CD14-positive monocyte (primary cell): ENCODE measurements around the gene ADRA2C. TPM values are rescaled to one million over a fixed set of nuclear protein-coding genes. Genes with fewer than 3 reads are reported as not detected.

ENCODE experiments used
- DNase-seq, 3 donors: peaks; one replicate each; pipeline ENCODE4 v3.0.0-alpha.2; 2011 to 2022
- H2AFZ ChIP-seq: 2 replicates; pipeline ENCODE4 v1.6.0; 2012; ENCODE audit warnings: mild to moderate bottlenecking, low read depth, low read length, inconsistent platforms; ENCODE audit not compliant: insufficient read depth, poor library complexity, severe bottlenecking
- H3K27ac ChIP-seq, 2 donors: 1 replicate in 1 of 2; 2 replicates in 1 of 2; pipeline ENCODE4 v1.5.1; 2012 to 2013; ENCODE audit warnings: low read length in 2 of 2, control low read depth in 1 of 2, inconsistent platforms in 1 of 2, low read depth in 1 of 2, mild to moderate bottlenecking in 1 of 2
- H3K27me3 ChIP-seq, 2 donors: one replicate each; pipeline versions ENCODE4 v1.6.0 to v1.6.1; 2011 to 2013; ENCODE audit warnings: low read length in 2 of 2; ENCODE audit not compliant: control insufficient read depth in 2 of 2, insufficient read depth in 2 of 2
- H3K36me3 ChIP-seq, 2 donors: replicated peaks in 1 of 2; 1 replicate in 1 of 2; 2 replicates in 1 of 2; pipeline versions ENCODE4 v1.5.1 to v1.6.1; 2012 to 2013; ENCODE audit warnings: low read length in 2 of 2, control low read depth in 1 of 2, inconsistent platforms in 1 of 2, mild to moderate bottlenecking in 1 of 2; ENCODE audit not compliant: insufficient read depth in 2 of 2, control insufficient read depth in 1 of 2
- H3K4me1 ChIP-seq, 2 donors: 1 replicate in 1 of 2; 2 replicates in 1 of 2; pipeline versions ENCODE4 v1.5.1 to v1.6.1; 2012 to 2013; ENCODE audit warnings: low read length in 2 of 2, control low read depth in 1 of 2, inconsistent platforms in 1 of 2, mild to moderate bottlenecking in 1 of 2, moderate library complexity in 1 of 2; ENCODE audit not compliant: insufficient read depth in 2 of 2, control insufficient read depth in 1 of 2
- H3K4me2 ChIP-seq: replicated peaks from 2 replicates; pipeline ENCODE3; 2012; ENCODE audit warnings: low read length, moderate library complexity, mild to moderate bottlenecking; ENCODE audit not compliant: poor library complexity, severe bottlenecking; ENCODE audit errors: extremely low read depth
- H3K4me3 ChIP-seq, 3 experiments: fragments of 200-600 bp in 1 of 3; sonication (generic) in 1 of 3; replicated peaks in 1 of 3; 1 replicate in 2 of 3; 2 replicates in 1 of 3; pipeline ENCODE4 v1.5.1; 2011 to 2013; ENCODE audit warnings: low read length in 3 of 3, mild to moderate bottlenecking in 3 of 3, control low read depth in 2 of 3, low read depth in 2 of 3, inconsistent platforms in 1 of 3, moderate library complexity in 1 of 3
- H3K79me2 ChIP-seq: 2 replicates; pipeline ENCODE4 v1.6.0; 2012; ENCODE audit warnings: mild to moderate bottlenecking, control low read depth, inconsistent platforms, low read length, moderate library complexity; ENCODE audit not compliant: insufficient read depth
- H3K9ac ChIP-seq: 2 replicates; pipeline ENCODE4 v1.6.0; 2017; ENCODE audit warnings: low read length, mild to moderate bottlenecking; ENCODE audit not compliant: insufficient read depth, poor library complexity, severe bottlenecking
- H3K9me3 ChIP-seq, 2 donors: replicated peaks in 1 of 2; 1 replicate in 1 of 2; 2 replicates in 1 of 2; pipeline versions ENCODE4 v1.5.1 to v1.6.1; 2012 to 2013; ENCODE audit warnings: low read length in 2 of 2, control low read depth in 1 of 2; ENCODE audit not compliant: control insufficient read depth in 1 of 2, insufficient read depth in 1 of 2
- H4K20me1 ChIP-seq: 2 replicates; pipeline ENCODE4 v1.6.0; 2012; ENCODE audit warnings: mild to moderate bottlenecking, low read length, control low read depth, moderate library complexity; ENCODE audit not compliant: insufficient read depth
- H3K27ac Mint-ChIP-seq, 7 donors: one replicate each; pipeline ENCODE4 v1.8.0; 2020; ENCODE audit warnings: mild to moderate bottlenecking in 7 of 7, mixed read lengths in 7 of 7, moderate library complexity in 6 of 7, inconsistent platforms in 2 of 7
- H3K27me3 Mint-ChIP-seq, 3 donors: one replicate each; pipeline ENCODE4 v1.8.0; 2021 to 2022; ENCODE audit warnings: low read depth in 3 of 3, mild to moderate bottlenecking in 3 of 3, mixed read lengths in 3 of 3, moderate library complexity in 3 of 3, inconsistent platforms in 1 of 3
- H3K36me3 Mint-ChIP-seq, 2 donors: one replicate each; pipeline ENCODE4 v1.8.0; 2020; ENCODE audit warnings: mixed read lengths in 2 of 2, inconsistent platforms in 1 of 2, mild to moderate bottlenecking in 1 of 2
- H3K4me1 Mint-ChIP-seq: one replicate; pipeline ENCODE4 v1.8.0; 2020; ENCODE audit warnings: mild to moderate bottlenecking, mixed read lengths
- H3K4me3 Mint-ChIP-seq, 2 donors: one replicate each; pipeline ENCODE4 v1.8.0; 2020; ENCODE audit warnings: mild to moderate bottlenecking in 2 of 2, mixed read lengths in 2 of 2, moderate library complexity in 1 of 2
- H3K9me3 Mint-ChIP-seq, 7 donors: one replicate each; pipeline ENCODE4 v1.8.0; 2020 to 2022; ENCODE audit warnings: mixed read lengths in 7 of 7, mild to moderate bottlenecking in 6 of 7, moderate library complexity in 6 of 7, inconsistent platforms in 2 of 7
- CTCF ChIP-seq: fragments of 200-600 bp; IDR thresholded peaks from one replicate; pipeline ENCODE4 v1.8.0; 2022; ENCODE audit warnings: antibody characterized with exemption, mild to moderate bottlenecking
- WGBS: methylation state at CpG from one replicate; pipeline ENCODE4 v1.1.5; 2013; ENCODE audit warnings: missing lambda C conversion rate; ENCODE audit not compliant: insufficient coverage; 5-methylcytosine and 5-hydroxymethylcytosine counted together
- intact Hi-C, 2 donors: fragments of 100-400 bp; cut with micrococcal nuclease; formaldehyde crosslinking; loops; one replicate each; pipeline versions ENCODE4 v1.15.0 to v1.15.1; 2023
- polyA plus RNA-seq, 3 donors: library from polyadenylated mRNA; depleted of rRNA in 1 of 3; unstranded in 2 of 3; stranded (reverse) in 1 of 3; fragments of 300-500 nt in 2 of 3; fragments of >200 nt in 1 of 3; fragmentation: Illumina TruSeq in 2 of 3; gene quantifications; 1 replicate in 2 of 3; 2 replicates in 1 of 3; pipeline ENCODE4 v1.2.3, GENCODE V29; 2012 to 2021

ADRA2C gene
- polyA plus RNA-seq, 3 donors = not detected

GRCh38 chr4:3777033-3777390 lies 10.8 kb downstream of the ADRA2C start:
- Mint-ChIP-seq H3K9me3 (peaks cover 2 to 15% (median 7%) of the 10 kb centered on the region in 7 donors), H3K36me3 (no peaks in the 10 kb centered on the region), H3K4me3 (no peak overlapping the region), H3K27me3 (peaks cover 1 to 18% (median 12%) of the 10 kb centered on the region in 3 donors), H3K27ac (no peak overlapping the region), H3K4me1 (no peaks in the 10 kb centered on the region)
- no peak for DNase-seq
- intact Hi-C loops = no loop called here
- TF ChIP-seq CTCF = no peak
- Histone ChIP-seq H3K27me3 (no peaks in the 10 kb centered on the region), H3K4me2 (no peak overlapping the region), H3K4me1 (no peaks in the 10 kb centered on the region), H3K79me2 (no peaks in the 10 kb centered on the region), H3K27ac (no peak overlapping the region), H2AFZ (no peak overlapping the region), H3K9ac (no peak overlapping the region), H3K36me3 (no peaks in the 10 kb centered on the region), H3K9me3 (peaks cover 8 to 10% of the 10 kb centered on the region in 2 donors), H4K20me1 (no peaks in the 10 kb centered on the region), H3K4me3 (no peak overlapping the region)
- 89% methylated on average over 5 of the region's 5 CpGs for WGBS

GRCh38 chr4:3777669-3778068 lies 11.5 kb downstream of the ADRA2C start:
- Mint-ChIP-seq H3K9me3 (peaks cover 2 to 15% (median 7%) of the 10 kb centered on the region in 7 donors), H3K36me3 (no peaks in the 10 kb centered on the region), H3K27me3 (peaks cover 1 to 16% (median 14%) of the 10 kb centered on the region in 3 donors), H3K4me3 (no peak overlapping the region), H3K27ac (no peak overlapping the region), H3K4me1 (no peaks in the 10 kb centered on the region)
- H2AFZ ChIP-seq = no peak overlapping the region
- no peaks in the 10 kb centered on the region for H4K20me1 ChIP-seq
- DNase-seq = no peak
- no peaks in the 10 kb centered on the region for H3K4me1 ChIP-seq
- intact Hi-C loops = no loop called here
- no peak for TF ChIP-seq CTCF
- H3K4me2 ChIP-seq = no peak overlapping the region
- no peak overlapping the region for H3K4me3 ChIP-seq
- WGBS = 85% methylated on average over 12 of the region's 13 CpGs
- H3K79me2 ChIP-seq = no peaks in the 10 kb centered on the region
- no peak overlapping the region for H3K9ac ChIP-seq
- H3K27ac ChIP-seq = no peak overlapping the region
- no peaks in the 10 kb centered on the region for H3K36me3 ChIP-seq
- H3K27me3 ChIP-seq = no peaks in the 10 kb centered on the region
- peaks cover 8 to 10% of the 10 kb centered on the region in 2 donors for H3K9me3 ChIP-seq
